ENCODE results near the gene LDLRAD2.

- TF ChIP-seq CTCF (conservative IDR thresholded peaks at IDR 0.05 in 1 of 2, IDR thresholded peaks at IDR 0.05 in 1 of 2; ENCODE audit: low read depth in 1 of 2, low read length in 2 of 2) (no peak), EZH2 (IDR thresholded peaks at IDR 0.05; ENCODE audit: low read length, missing control alignments) (no peak)
Measured at GRCh38 chr1:21836729-21837128, 24.7 kb downstream of the LDLRAD2 start.

All from fibroblast of lung (primary cell).